ENCODE results near the gene PRR16.

PRR16 gene

GRCh38 chr5:120464627-120465435, 731 bp downstream of the PRR16 start:
- DNase-seq, result peak; percentile 13

- DNase-seq, result no peak
Measured at GRCh38 chr5:120465436-120465961, 1.4 kb downstream of the PRR16 start.

DNA sequence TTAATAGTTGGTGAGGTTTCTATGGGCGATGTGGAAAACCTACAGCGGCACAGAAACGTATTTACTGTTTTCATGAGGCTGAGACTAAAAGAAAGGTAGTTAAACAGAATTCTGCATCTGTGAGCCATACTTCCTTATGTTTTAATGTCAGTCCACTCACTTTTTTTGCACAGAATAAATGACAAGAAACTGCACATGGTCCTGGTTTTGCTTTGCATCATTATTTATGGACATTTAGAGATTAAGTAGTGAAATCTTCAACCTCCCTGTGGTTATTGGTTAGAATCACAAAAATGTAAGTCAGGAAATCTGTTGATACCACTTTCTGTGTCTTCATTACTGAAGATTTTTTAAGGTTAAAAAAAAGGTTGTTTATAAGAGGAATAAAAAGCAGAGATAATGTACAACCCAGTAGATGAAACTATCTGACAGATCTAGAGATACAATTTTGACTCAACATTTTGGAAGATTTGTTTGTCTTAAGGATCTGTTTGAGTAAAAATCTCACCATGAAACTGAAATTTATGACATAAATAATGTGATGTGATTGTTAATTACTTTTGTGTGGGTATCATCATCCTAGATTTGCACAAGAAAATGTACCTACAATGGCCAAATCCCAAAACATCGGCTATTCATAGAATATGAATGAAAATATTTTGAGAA, 2.4 kb downstream of the PRR16 start:
- no peak for DNase-seq

GRCh38 chr5:120471971-120472370, 7.9 kb downstream of the PRR16 start:
- DNase-seq, result no peak

- no peak for DNase-seq
Measured at GRCh38 chr5:120472911-120473310, 8.8 kb downstream of the PRR16 start.

- DNase-seq, result no peak
Measured at GRCh38 chr5:120473332-120473731, 9.2 kb downstream of the PRR16 start.

DNA sequence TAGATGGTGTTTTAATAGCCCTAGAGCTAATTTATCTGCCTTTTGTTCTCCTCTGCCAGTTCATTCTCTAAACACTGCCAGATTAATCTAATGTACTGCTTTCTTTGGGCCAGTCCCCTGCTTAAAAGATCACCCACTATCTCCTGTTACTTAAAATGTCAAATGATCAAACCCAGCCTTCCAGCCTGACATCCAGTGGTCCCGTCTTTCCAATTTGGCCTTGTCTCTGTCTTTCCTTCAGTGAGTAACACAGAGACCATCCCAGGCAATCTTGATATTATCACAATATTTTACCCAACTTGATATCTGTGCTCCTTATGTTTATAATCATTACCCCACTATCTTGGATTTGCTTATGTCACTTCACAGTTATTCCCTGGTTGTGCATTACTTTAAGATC, 12.0 kb downstream of the PRR16 start:
- DNase-seq, result no peak

DNA sequence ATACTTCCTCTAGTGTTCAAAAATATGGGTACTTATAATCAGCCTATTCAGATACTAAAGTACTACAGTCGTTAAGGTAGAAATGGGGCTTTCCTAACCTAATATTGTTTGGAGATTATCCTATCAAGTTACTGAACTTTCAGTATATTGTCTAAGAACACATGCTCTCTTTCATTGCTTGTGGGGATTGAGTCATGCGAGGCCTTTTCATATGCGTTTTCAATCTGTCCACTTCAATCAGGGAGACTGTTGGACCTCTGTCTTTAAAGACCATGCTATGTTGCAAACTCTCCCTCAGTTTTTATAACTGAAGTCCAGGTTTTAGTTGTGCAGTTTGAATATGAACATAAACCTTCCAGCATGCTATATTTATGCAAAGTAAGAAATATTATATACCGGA, 15.0 kb downstream of the PRR16 start:
- DNase-seq, result no peak

- DNase-seq, result no peak
Measured at GRCh38 chr5:120499876-120500563, 35.9 kb downstream of the PRR16 start.

- DNase-seq, result no peak
Measured at GRCh38 chr5:120502531-120502930, 38.4 kb downstream of the PRR16 start.

- no peak for DNase-seq
Measured at GRCh38 chr5:120503341-120503740, 39.2 kb downstream of the PRR16 start.

GRCh38 chr5:120504057-120504456, 40.0 kb downstream of the PRR16 start:
- no peak for DNase-seq

GRCh38 chr5:120507197-120507596, 43.1 kb downstream of the PRR16 start:
- no peak for DNase-seq

DNA sequence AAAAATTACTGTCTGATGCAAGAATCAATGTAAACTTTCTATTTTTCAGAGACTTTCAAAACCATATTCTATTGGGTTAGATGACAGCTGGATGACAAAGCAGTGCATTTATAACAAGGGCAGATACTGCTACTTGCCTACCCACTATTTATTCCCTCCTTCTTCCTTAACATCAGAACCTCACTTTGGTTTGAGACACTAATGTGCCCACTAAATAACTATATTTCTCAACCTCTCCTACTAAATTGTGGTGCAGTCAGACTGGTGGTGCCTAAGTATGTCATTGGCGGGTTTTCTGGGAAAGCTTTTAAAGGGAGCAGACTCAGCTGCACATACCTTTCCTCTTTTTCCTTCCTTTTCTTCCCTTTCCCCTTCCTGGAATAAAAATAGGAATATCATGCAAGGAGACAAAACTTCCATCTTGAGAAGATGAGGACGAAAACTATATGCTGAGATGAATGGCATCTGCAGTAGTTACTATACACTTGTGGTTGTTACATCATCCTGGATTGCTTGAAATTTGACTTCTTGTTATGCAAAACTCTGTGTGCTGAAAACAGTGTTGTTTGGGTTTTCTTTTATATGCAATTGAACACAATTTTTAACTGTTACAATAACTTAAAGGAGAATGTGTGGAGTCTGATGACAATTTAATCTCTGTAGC, 43.8 kb downstream of the PRR16 start:
- DNase-seq, result no peak

DNA sequence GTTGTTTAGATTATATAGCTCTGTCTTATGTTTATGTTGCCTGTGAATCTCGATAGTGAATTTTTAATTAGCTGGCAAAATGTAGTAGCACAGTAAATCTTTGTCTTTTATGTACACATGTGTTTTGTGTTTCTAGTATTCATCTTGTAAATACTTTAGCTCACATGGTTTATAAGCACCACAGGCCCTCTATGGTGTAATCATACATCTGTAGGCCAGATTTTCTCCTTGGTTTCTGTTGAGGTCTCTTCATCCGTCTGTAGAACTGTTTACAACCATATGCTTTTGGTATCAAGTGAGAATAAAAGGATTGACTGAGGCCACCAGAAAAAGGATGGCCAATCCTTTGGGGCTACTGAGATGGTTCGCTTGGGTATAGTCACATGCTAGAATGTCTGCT, 45.0 kb downstream of the PRR16 start:
- no peak for DNase-seq

- no peak for DNase-seq
Measured at GRCh38 chr5:120510098-120510637, 46.1 kb downstream of the PRR16 start.

- no peak for DNase-seq
Measured at GRCh38 chr5:120510994-120511686, 47.0 kb downstream of the PRR16 start.

GRCh38 chr5:120512068-120512467, 48.0 kb downstream of the PRR16 start:
- DNase-seq, result no peak

DNA sequence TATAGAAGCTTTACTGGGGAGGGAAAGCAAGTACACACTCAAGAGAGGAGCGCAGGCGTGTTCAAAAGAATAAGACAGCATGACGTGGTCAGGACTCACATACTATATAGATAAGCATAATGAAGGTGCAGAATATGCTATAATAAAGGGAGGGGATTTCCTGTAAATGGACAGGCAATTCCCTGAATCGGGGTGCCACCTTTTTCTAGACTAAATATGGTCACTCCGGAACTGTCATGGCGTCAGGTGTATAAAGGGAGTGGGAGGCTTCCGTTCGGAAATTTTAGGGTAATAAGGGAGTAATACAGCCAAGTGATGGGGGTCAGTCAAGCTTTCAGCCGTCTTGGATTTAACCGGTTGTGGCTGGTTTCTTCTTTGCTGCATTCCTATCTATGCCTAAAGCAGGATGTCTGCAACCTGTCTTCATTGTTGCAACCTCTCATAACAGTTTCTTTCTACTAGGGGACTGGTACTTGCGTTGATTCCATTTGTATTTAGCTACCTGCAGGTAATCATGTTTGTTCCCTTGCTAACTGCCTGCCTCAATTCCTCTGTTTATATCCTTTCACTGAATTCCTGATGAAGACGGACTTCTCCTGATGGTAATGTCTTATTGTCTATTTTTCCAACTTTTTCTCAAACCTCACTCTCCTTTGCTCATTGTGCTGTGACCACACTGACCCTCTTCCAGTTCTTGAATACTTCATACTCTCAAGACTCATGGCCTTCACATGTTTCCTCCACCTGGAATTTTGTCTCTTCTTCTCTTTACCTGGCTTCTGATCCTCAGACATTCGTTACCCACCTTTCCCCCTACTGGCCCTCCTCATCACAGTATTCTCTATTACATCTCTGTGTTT, 48.9 kb downstream of the PRR16 start:
- no peak for DNase-seq

DNA sequence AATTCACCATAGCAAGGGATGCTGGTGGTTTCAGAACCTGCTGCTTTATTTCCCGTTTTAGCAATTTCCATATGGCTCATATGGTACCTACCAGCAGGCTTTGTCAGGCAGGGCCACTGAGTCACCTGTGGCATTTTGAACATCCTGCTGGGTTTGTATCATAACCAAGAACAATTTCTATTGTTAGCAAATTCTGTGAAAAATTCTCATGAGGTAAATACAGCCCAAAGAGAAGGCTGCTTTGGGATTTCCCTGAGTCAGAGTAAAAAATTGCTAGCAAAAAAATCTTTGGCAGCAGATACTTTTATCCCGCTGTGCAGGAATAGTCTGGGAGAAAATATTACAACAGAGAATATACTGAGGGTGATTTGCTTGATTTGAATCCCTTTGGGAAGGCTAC, 52.7 kb downstream of the PRR16 start:
- DNase-seq, result no peak

DNA sequence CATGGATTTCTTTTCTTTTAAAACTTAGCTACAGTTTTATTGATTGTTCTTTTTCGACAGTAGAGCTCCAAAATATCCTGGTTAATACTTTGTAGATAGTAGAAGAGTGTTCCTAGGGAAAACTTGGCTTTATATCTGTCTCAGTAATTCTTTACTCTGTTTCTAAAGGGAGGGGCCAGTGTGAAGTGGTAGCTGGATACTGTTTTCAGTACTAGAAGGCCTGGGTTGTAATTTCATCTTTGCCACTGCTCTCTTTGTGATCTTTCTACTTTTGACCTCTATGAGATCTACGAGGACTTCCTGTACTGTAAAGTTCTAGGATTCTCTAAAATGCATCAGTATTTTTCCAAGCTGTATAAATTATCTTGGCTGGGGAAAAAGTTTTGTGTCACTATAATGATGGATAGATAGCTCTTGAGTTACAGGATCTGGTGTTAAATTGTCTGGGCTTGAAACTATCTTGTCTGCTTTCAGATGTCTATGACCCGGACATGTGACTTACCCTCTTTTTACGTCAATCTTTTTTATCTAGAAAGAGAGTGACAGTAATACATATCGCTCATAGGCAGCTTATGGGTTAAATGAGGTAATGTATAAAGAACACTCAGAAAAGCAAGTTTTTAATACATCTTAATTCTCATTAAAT, 53.6 kb downstream of the PRR16 start:
- DNase-seq, result no peak
